Left ventricle myocardium inferior (tissue), 1 donor: ENCODE results near the gene ZNF512B. TPM values are rescaled to one million over a fixed set of nuclear protein-coding genes. Genes with fewer than 3 reads are reported as not detected.

Experiments used
- DNase-seq: peaks from one replicate; pipeline ENCODE4 v3.0.0-alpha.2; 2020
- H3K27ac ChIP-seq: fragments of 200-600 bp; replicated peaks from 2 replicates; pipeline ENCODE4 v1.8.0; 2021
- H3K27me3 ChIP-seq: fragments of 200-600 bp; 2 replicates; pipeline ENCODE4 v1.8.0; 2021; ENCODE audit warnings: low read depth
- H3K36me3 ChIP-seq: fragments of 200-600 bp; 2 replicates; pipeline ENCODE4 v1.8.0; 2021
- H3K4me1 ChIP-seq: fragments of 200-600 bp; 2 replicates; pipeline ENCODE4 v1.8.0; 2021
- H3K4me3 ChIP-seq: fragments of 200-600 bp; 2 replicates; pipeline ENCODE4 v1.8.0; 2021; ENCODE audit warnings: mild to moderate bottlenecking, moderate library complexity
- H3K9me3 ChIP-seq: fragments of 200-600 bp; replicated peaks from 2 replicates; pipeline ENCODE4 v1.8.0; 2021
- CTCF ChIP-seq: fragments of 200-600 bp; IDR thresholded peaks from 2 replicates; pipeline ENCODE4 v1.8.0; 2021; ENCODE audit warnings: antibody characterized with exemption, mild to moderate bottlenecking, borderline replicate concordance
- intact Hi-C: fragments of 100-400 bp; cut with micrococcal nuclease; formaldehyde crosslinking; loops from one replicate; pipeline ENCODE4 v1.11.0; 2022
- total RNA-seq: library from RNA; stranded (reverse); fragmentation: NEBNext Ultra II Directional; extraction: Animal tissue kit (Norgen Biotek cat#: 25700); gene quantifications from one replicate; pipeline ENCODE4 v1.2.1, GENCODE V29; 2021
- donor health status: DM: no; HTN: yes; CAD: no; lungs with severe emphysema.

ZNF512B gene
- total RNA-seq, 1 donor from 2014 or later, result 12.6 TPM

GRCh38 chr20:63942250-63942951, 27.3 kb downstream of the ZNF512B start:
- peaks cover 53% of the 10 kb centered on the region for H3K4me1 ChIP-seq
- peak; percentile 43 for DNase-seq
- H3K27ac ChIP-seq, result peak overlapping the region; percentile 84
- H3K36me3 ChIP-seq, result peaks cover 80% of the 10 kb centered on the region
- H3K4me3 ChIP-seq, result no peak overlapping the region
- TF ChIP-seq CTCF, result no peak
- no peaks in the 10 kb centered on the region for H3K27me3 ChIP-seq
- intact Hi-C loops, result no loop called here
- H3K9me3 ChIP-seq, result no peaks in the 10 kb centered on the region

- intact Hi-C loops, result no loop called here
- peaks cover 44% of the 10 kb centered on the region for H3K4me1 ChIP-seq
- no peak overlapping the region for H3K4me3 ChIP-seq
- no peak for TF ChIP-seq CTCF
- DNase-seq, result peak; percentile 61
- H3K36me3 ChIP-seq, result peaks cover 81% of the 10 kb centered on the region
- H3K9me3 ChIP-seq, result no peaks in the 10 kb centered on the region
- no peaks in the 10 kb centered on the region for H3K27me3 ChIP-seq
- H3K27ac ChIP-seq, result peak overlapping the region; percentile 79
These were observed 28.2 kb downstream of the ZNF512B start for GRCh38 chr20:63941282-63942081.

GRCh38 chr20:63940472-63941266, 29.1 kb downstream of the ZNF512B start:
- intact Hi-C loops, result no loop called here
- H3K36me3 ChIP-seq, result peaks cover 77% of the 10 kb centered on the region
- peak overlapping the region; percentile 79 for H3K27ac ChIP-seq
- H3K4me1 ChIP-seq, result peaks cover 35% of the 10 kb centered on the region
- DNase-seq, result peak; percentile 15
- H3K4me3 ChIP-seq, result no peak overlapping the region
- no peaks in the 10 kb centered on the region for H3K9me3 ChIP-seq
- TF ChIP-seq CTCF, result no peak
- no peaks in the 10 kb centered on the region for H3K27me3 ChIP-seq

GRCh38 chr20:63940071-63940471, 29.7 kb downstream of the ZNF512B start:
- H3K4me1 ChIP-seq, result peaks cover 29% of the 10 kb centered on the region
- H3K4me3 ChIP-seq, result no peak overlapping the region
- peaks cover 77% of the 10 kb centered on the region for H3K36me3 ChIP-seq
- no peak overlapping the region for H3K27ac ChIP-seq
- no peaks in the 10 kb centered on the region for H3K27me3 ChIP-seq
- DNase-seq, result peak; percentile 14
- intact Hi-C loops, result no loop called here
- TF ChIP-seq CTCF, result no peak
- H3K9me3 ChIP-seq, result no peaks in the 10 kb centered on the region
